Caco-2 (cell line): ENCODE measurements around the gene GRB10. TPM values are rescaled to one million over a fixed set of nuclear protein-coding genes. Genes with fewer than 3 reads are reported as not detected.

Experiments used
- BruUV-seq: library from RNA; stranded (reverse); fragments of 400-500 nt; replicated peaks from 2 replicates; lab custom pipeline; 2021; lab: Mats Ljungman, UMichigan
- CTCF ChIA-PET: fragments of 300-600 bp; sonication (Branson Sonifier 250); formaldehyde crosslinking; loops from one replicate; lab custom pipeline; 2022; ENCODE audit warnings: antibody characterized with exemption; lab: Charles Lee
- POLR2A ChIA-PET: fragments of 300-600 bp; sonication (Branson Sonifier 250); formaldehyde crosslinking; loops from one replicate; lab custom pipeline; 2022; ENCODE audit warnings: antibody characterized with exemption; lab: Charles Lee
- DNase-seq, 2 experiments: peaks; one replicate each; pipeline versions ENCODE4 v3.0.0 to v3.0.0-alpha.2; 2020 to 2022
- H3K27me3 ChIP-seq: replicated peaks from 2 replicates; pipeline ENCODE4 v1.6.0; 2011; ENCODE audit warnings: low read length; ENCODE audit not compliant: control insufficient read depth, insufficient read depth
- H3K36me3 ChIP-seq: 2 replicates; pipeline ENCODE4 v1.5.1; 2011; ENCODE audit warnings: low read length; ENCODE audit not compliant: control insufficient read depth, insufficient read depth
- H3K4me1 ChIP-seq: fragments of 250-450 bp; sonication (Bioruptor Pico); 2 replicates; pipeline ENCODE4 v1.5.1; 2020; ENCODE audit warnings: mild to moderate bottlenecking
- H3K4me3 ChIP-seq: 2 replicates; pipeline ENCODE4 v1.5.1; 2011; ENCODE audit warnings: low read depth, mild to moderate bottlenecking, control low read depth, low read length
- H3K9me3 ChIP-seq: fragments of 250-450 bp; sonication (Bioruptor Pico); 2 replicates; pipeline ENCODE4 v1.5.1; 2020; ENCODE audit warnings: mild to moderate bottlenecking, moderate library complexity
- H3K27ac Mint-ChIP-seq: one replicate; pipeline ENCODE4 v1.8.0; 2022; ENCODE audit warnings: mixed read lengths; ENCODE audit not compliant: unreplicated experiment
- H3K27me3 Mint-ChIP-seq: one replicate; pipeline ENCODE4 v1.8.0; 2022; ENCODE audit warnings: mixed read lengths; ENCODE audit not compliant: insufficient read depth, unreplicated experiment
- H3K36me3 Mint-ChIP-seq: one replicate; pipeline ENCODE4 v1.8.0; 2022; ENCODE audit warnings: mild to moderate bottlenecking, mixed read lengths; ENCODE audit not compliant: insufficient read depth, unreplicated experiment
- H3K4me1 Mint-ChIP-seq: one replicate; pipeline ENCODE4 v1.8.0; 2022; ENCODE audit warnings: low read depth, mixed read lengths; ENCODE audit not compliant: unreplicated experiment
- H3K4me3 Mint-ChIP-seq: one replicate; pipeline ENCODE4 v1.8.0; 2022; ENCODE audit warnings: mild to moderate bottlenecking, moderate library complexity, mixed read lengths; ENCODE audit not compliant: unreplicated experiment
- H3K9me3 Mint-ChIP-seq: one replicate; pipeline ENCODE4 v1.8.0; 2022; ENCODE audit warnings: mixed read lengths; ENCODE audit not compliant: unreplicated experiment
- intact Hi-C: fragments of 100-400 bp; cut with micrococcal nuclease; formaldehyde crosslinking; loops from one replicate; pipeline ENCODE4 v1.10.0; 2022; ENCODE audit not compliant: unreplicated experiment
- total RNA-seq: library from RNA; stranded (reverse); gene quantifications from 2 replicates; pipeline ENCODE4 v1.2.3, GENCODE V29; 2022
- TF ChIP-seq, protein P1 (sequence below), 2 experiments: fragments of 200-600 bp in 1 of 2; IDR thresholded peaks; 1 replicate in 1 of 2; 2 replicates in 1 of 2; pipeline versions ENCODE4 v1.5.1 to v1.8.0; 2011 to 2022; ENCODE audit warnings: antibody characterized with exemption in 1 of 2, control low read depth in 1 of 2, inconsistent platforms in 1 of 2, low read depth in 1 of 2, low read length in 1 of 2, mild to moderate bottlenecking in 1 of 2, moderate library complexity in 1 of 2; ENCODE audit not compliant: insufficient read depth in 1 of 2, severe bottlenecking in 1 of 2, unreplicated experiment in 1 of 2

GRB10 gene
- total RNA-seq, 1 experiment from 2014 or later: 79.3 TPM

DNA sequence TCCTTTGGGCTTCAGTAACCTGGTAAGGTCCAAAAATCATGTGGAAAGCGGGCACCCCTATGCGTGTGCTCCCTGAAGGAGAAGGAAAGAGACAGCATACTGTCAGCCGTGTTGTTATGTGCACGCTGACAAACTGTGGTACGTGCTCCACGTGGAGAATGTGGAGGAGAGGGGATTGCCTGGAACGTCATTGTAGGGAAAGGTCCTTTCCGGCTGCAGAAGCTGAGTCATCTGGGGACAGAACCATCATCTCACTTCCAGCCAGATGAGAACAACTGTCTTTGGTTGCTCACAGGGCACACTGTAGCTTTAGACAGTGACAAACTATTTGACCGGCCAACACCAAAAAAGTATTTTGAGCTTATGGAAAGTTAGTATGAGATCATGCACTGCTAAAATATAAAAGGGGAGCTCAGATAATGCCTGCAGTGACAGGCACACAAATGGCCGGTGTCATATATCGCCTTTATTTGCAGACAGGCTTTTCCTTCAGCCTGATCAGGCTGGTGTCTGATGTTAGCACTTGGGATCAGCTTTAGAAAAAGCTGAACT is 38.8 kb upstream of the GRB10 start:
- intact Hi-C loops: no loop called here
- Mint-ChIP-seq H3K4me3 (peak overlapping the region; percentile 36), H3K4me1 (no peaks in the 10 kb centered on the region), H3K27ac (no peak overlapping the region), H3K36me3 (no peaks in the 10 kb centered on the region), H3K9me3 (no peaks in the 10 kb centered on the region), H3K27me3 (peaks cover 3% of the 10 kb centered on the region)
- H3K36me3 ChIP-seq: no peaks in the 10 kb centered on the region
- TF ChIP-seq, protein P1, sequence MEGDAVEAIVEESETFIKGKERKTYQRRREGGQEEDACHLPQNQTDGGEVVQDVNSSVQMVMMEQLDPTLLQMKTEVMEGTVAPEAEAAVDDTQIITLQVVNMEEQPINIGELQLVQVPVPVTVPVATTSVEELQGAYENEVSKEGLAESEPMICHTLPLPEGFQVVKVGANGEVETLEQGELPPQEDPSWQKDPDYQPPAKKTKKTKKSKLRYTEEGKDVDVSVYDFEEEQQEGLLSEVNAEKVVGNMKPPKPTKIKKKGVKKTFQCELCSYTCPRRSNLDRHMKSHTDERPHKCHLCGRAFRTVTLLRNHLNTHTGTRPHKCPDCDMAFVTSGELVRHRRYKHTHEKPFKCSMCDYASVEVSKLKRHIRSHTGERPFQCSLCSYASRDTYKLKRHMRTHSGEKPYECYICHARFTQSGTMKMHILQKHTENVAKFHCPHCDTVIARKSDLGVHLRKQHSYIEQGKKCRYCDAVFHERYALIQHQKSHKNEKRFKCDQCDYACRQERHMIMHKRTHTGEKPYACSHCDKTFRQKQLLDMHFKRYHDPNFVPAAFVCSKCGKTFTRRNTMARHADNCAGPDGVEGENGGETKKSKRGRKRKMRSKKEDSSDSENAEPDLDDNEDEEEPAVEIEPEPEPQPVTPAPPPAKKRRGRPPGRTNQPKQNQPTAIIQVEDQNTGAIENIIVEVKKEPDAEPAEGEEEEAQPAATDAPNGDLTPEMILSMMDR (IDR thresholded peaks at IDR 0.05; ENCODE audit: insufficient read depth in 1 of 2, low read depth in 1 of 2, low read length in 1 of 2, severe bottlenecking in 1 of 2, unreplicated experiment in 1 of 2): no peak
- BruUV-seq: no TSS peak
- H3K4me3 ChIP-seq: no peak overlapping the region
- POLR2A ChIA-PET: no interaction called here
- DNase-seq: no peak
- CTCF ChIA-PET: no interaction called here
- H3K9me3 ChIP-seq: no peaks in the 10 kb centered on the region
- no peaks in the 10 kb centered on the region for H3K27me3 ChIP-seq
- no peaks in the 10 kb centered on the region; the same call in 1 of the 2 replicates for H3K4me1 ChIP-seq

DNA sequence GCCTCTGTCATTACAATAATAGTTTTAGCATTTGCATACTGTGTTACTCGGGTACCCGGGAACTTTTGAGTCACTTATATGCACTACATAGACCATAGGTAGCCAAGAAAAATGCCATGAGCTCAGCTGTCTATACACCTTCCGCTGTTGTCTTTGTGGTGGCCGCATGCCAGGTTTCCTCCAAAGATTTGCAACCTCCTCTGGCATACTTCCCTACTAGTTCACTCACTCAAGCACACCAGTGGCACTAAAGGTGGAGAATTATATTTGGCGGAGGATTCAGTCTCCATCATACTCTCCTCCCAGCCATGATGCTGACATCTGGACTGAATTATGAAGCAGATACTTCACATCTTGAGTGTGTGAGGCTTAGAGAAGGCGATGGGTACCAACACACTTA is 35.6 kb upstream of the GRB10 start:
- ChIA-PET CTCF (no interaction called here), POLR2A (no interaction called here)
- DNase-seq: no peak
- no peaks in the 10 kb centered on the region for H3K36me3 ChIP-seq
- H3K36me3 Mint-ChIP-seq: no peaks in the 10 kb centered on the region
- TF ChIP-seq, protein P1 (IDR thresholded peaks at IDR 0.05; ENCODE audit: insufficient read depth in 1 of 2, low read depth in 1 of 2, low read length in 1 of 2, severe bottlenecking in 1 of 2, unreplicated experiment in 1 of 2): no peak
- no peaks in the 10 kb centered on the region for H3K27me3 Mint-ChIP-seq
- no peaks in the 10 kb centered on the region for H3K4me1 Mint-ChIP-seq
- H3K4me3 Mint-ChIP-seq: no peak overlapping the region
- H3K4me3 ChIP-seq: no peak overlapping the region
- no peaks in the 10 kb centered on the region for H3K9me3 ChIP-seq
- H3K9me3 Mint-ChIP-seq: no peaks in the 10 kb centered on the region
- peaks cover 6% of the 10 kb centered on the region for H3K4me1 ChIP-seq
- no peak overlapping the region for H3K27ac Mint-ChIP-seq
- intact Hi-C loops: no loop called here
- BruUV-seq: no TSS peak
- no peaks in the 10 kb centered on the region for H3K27me3 ChIP-seq

DNA sequence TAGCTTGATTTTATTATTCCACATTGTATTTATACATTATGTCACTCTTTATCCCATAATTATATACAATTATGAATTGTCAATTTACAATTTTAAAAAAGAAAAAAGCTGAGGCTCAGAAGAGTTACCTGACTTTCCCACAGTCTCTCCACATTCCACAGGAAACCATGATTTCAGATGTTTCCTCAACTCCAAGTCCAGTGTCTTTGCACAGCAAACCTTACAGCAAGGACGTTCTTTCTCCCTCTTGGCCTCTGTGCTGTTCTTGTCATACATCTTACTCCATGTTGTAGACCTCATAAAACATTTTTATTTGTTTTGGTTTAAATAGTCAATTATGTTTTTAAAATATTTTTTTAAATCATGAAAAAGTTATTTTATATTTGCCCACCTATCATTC is 34.9 kb upstream of the GRB10 start:
- POLR2A ChIA-PET: no interaction called here
- H3K27me3 Mint-ChIP-seq: no peaks in the 10 kb centered on the region
- CTCF ChIA-PET: no interaction called here
- H3K4me3 ChIP-seq: no peak overlapping the region
- no peak for DNase-seq
- no peaks in the 10 kb centered on the region for H3K9me3 Mint-ChIP-seq
- H3K36me3 Mint-ChIP-seq: no peaks in the 10 kb centered on the region
- no TSS peak for BruUV-seq
- H3K9me3 ChIP-seq: no peaks in the 10 kb centered on the region
- no peaks in the 10 kb centered on the region for H3K27me3 ChIP-seq
- H3K4me3 Mint-ChIP-seq: no peak overlapping the region
- no peaks in the 10 kb centered on the region for H3K4me1 Mint-ChIP-seq
- intact Hi-C loops: no loop called here
- H3K4me1 ChIP-seq: peaks cover 13% of the 10 kb centered on the region
- TF ChIP-seq, protein P1 (IDR thresholded peaks at IDR 0.05; ENCODE audit: insufficient read depth in 1 of 2, low read depth in 1 of 2, low read length in 1 of 2, severe bottlenecking in 1 of 2, unreplicated experiment in 1 of 2): no peak
- H3K36me3 ChIP-seq: no peaks in the 10 kb centered on the region
- no peak overlapping the region for H3K27ac Mint-ChIP-seq
